Natural killer cell treated with Interleukin-12 subunit alpha and Interleukin-12 subunit beta and Interleukin-15 and Interleukin-18, amount 100 ng/mL, for 72 hours (primary cell): Measurements from ENCODE around the gene CYP17A1. TPM values are rescaled to one million over a fixed set of nuclear protein-coding genes. Genes with fewer than 3 reads are reported as not detected.
A peak's percentile ranks its signal among the peaks of the same experiment; 100 is the strongest.

Source experiments
- ATAC-seq, 2 donors: fragments of 150-1000 bp; cut with Tn5 transposase in 1 of 2; sonication (Bioruptor Pico), chemical (Tn5 transposase) in 1 of 2; 2 replicates each; pipeline ENCODE4 v1.10.0; 2021
- DNase-seq: peaks from one replicate; pipeline ENCODE4 v3.0.0; 2022; ENCODE audit warnings: low spot score
- H3K27ac Mint-ChIP-seq, 2 donors: 1 replicate in 1 of 2; 2 replicates in 1 of 2; pipeline ENCODE4 v1.8.0; 2022; ENCODE audit warnings: mixed read lengths in 2 of 2, mild to moderate bottlenecking in 1 of 2, moderate library complexity in 1 of 2
- H3K27me3 Mint-ChIP-seq, 2 donors: 1 replicate in 1 of 2; 2 replicates in 1 of 2; pipeline ENCODE4 v1.8.0; 2022; ENCODE audit warnings: mixed read lengths in 2 of 2
- H3K36me3 Mint-ChIP-seq: one replicate; pipeline ENCODE4 v1.8.0; 2022; ENCODE audit warnings: mixed read lengths
- H3K4me1 Mint-ChIP-seq, 2 donors: 1 replicate in 1 of 2; 2 replicates in 1 of 2; pipeline ENCODE4 v1.8.0; 2022; ENCODE audit warnings: low read depth in 2 of 2, mixed read lengths in 2 of 2, mild to moderate bottlenecking in 1 of 2
- H3K4me3 Mint-ChIP-seq: one replicate; pipeline ENCODE4 v1.8.0; 2022; ENCODE audit warnings: mixed read lengths
- H3K9me3 Mint-ChIP-seq: 2 replicates; pipeline ENCODE4 v1.8.0; 2022; ENCODE audit warnings: mixed read lengths
- total RNA-seq, 2 donors: library from RNA; stranded (reverse); gene quantifications; one replicate each; pipeline ENCODE4 v1.2.3, GENCODE V29; 2022

Gene CYP17A1
- total RNA-seq, 2 donors from 2014 or later: not detected

DNA sequence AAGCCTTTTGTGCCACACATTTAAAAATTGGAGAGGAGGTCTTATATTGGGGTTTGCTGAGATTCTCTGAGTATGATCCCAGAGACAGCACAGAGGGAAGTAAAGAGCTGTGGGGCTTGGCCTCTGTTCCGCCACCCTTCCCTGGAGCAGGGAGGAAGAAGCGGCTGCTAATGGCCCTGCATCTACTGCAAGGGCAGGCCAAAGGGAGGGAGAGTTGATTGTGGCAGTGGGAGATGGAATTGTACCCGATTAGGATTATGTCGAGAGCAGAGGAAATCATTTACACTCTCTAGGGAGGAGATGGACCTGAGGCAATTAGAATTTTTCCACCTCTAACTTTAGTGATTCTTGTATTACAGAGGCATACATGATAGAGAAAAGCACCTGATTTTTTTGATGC lies 28.8 kb downstream of the CYP17A1 start:
- Mint-ChIP-seq H3K36me3 (peaks cover 5% of the 10 kb centered on the region), H3K27me3 (no peaks in the 10 kb centered on the region), H3K9me3 (no peaks in the 10 kb centered on the region), H3K4me3 (no peak overlapping the region), H3K4me1 (peaks cover 19 to 28% of the 10 kb centered on the region in 2 donors), H3K27ac (peak overlapping the region in 1 of 2 donors; percentile 7)
- no peak for DNase-seq
- ATAC-seq: no peak

DNA sequence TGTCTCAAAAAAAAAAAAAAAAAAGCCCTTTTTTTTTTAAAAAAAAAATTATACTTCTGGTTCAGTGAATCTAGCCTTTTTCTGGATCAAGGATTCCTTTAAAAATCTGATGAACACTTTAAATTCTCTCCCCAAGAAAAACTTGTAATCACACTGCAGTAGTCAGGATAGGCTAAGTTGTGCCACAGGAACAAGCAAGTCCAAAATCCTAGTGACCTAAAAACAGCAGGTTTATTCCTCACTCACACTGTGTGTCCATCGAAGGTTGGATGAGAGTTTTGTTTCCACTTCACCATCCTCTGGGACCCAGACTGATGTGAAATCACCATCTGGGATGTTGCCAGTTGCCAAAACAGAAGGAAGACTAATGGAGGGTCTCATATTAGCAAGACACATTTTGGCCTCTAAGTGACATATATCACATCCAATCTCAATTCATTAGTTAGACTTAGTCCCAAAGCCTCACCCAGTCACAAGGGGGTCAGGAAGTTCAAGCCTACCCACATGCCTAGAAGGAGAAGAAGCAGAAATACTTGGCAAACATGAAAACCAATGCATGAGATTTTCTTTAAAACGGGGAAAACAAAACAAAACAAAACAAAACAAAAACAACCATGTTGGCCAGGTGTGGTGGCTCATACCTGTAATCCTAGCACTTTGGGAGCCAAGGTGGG lies 32.7 kb downstream of the CYP17A1 start:
- no peaks in the 10 kb centered on the region for H3K27me3 Mint-ChIP-seq
- H3K27ac Mint-ChIP-seq: peak overlapping the region; percentile 20 to 65
- H3K4me3 Mint-ChIP-seq: no peak overlapping the region
- no peaks in the 10 kb centered on the region for H3K9me3 Mint-ChIP-seq
- H3K36me3 Mint-ChIP-seq: peaks cover 5% of the 10 kb centered on the region
- ATAC-seq: no peak
- no peak for DNase-seq
- peaks cover 27 to 28% of the 10 kb centered on the region in 2 donors for H3K4me1 Mint-ChIP-seq

DNA sequence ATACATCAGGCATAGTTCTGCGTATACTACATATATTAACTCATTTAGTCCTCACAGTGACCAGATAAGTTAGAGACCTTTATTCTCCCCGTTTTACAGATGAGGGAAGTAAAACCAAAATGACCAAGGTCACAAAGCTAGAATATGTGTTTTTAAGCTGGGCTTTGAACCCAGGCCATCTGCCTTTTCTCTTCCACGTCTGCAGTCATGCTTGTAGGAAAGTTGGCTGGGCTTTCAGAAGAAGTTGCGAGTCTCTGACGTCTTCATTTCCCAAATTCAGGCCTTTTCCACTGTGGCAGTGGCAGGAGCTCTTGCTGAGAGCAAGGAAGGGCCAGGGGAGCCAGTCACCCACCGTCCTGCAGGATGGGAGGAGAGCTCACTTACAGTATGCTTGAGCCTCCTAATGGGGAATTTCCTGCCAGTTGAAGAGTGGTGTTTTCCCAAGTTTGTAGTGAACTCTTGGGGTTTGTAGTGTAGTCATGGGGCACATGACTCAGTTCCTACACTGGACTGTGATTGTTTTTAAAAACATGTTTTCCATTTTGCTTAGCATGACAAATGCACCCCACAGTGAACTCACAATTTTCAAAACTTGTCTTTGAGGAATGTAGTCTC lies 34.2 kb downstream of the CYP17A1 start:
- ATAC-seq: peak; percentile 83 to 91
- no peaks in the 10 kb centered on the region for H3K9me3 Mint-ChIP-seq
- peak overlapping the region; percentile 30 for H3K4me3 Mint-ChIP-seq
- peaks cover 27 to 29% of the 10 kb centered on the region in 2 donors for H3K4me1 Mint-ChIP-seq
- H3K36me3 Mint-ChIP-seq: peaks cover 5% of the 10 kb centered on the region
- peak overlapping the region; percentile 75 to 87 for H3K27ac Mint-ChIP-seq
- no peaks in the 10 kb centered on the region for H3K27me3 Mint-ChIP-seq
- DNase-seq: no peak

DNA sequence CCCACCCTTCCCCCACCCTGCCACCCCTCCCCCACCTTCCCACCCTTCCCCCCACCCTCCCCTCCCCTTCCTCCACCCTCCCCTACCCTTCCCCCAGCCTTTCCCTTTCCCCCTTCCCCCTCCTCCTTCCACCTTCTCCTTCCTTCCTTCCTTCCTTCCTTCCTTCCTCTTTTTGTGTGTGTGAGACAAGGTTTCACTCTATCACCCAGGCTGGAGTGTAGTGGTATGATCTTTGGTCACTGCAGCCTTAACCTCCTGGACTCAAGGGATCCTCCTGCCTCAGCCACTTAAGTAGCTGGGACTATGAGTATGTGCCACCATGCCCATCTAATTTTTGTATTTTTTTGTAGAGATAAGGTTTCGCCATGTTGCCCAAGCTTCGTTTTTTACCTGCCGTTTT lies 35.2 kb downstream of the CYP17A1 start:
- Mint-ChIP-seq H3K4me1 (peaks cover 30 to 35% of the 10 kb centered on the region in 2 donors), H3K27ac (peak overlapping the region; percentile 75 to 87), H3K36me3 (peaks cover 5% of the 10 kb centered on the region), H3K27me3 (no peaks in the 10 kb centered on the region), H3K9me3 (no peaks in the 10 kb centered on the region), H3K4me3 (peak overlapping the region; percentile 50)
- no peak for ATAC-seq
- no peak for DNase-seq

DNA sequence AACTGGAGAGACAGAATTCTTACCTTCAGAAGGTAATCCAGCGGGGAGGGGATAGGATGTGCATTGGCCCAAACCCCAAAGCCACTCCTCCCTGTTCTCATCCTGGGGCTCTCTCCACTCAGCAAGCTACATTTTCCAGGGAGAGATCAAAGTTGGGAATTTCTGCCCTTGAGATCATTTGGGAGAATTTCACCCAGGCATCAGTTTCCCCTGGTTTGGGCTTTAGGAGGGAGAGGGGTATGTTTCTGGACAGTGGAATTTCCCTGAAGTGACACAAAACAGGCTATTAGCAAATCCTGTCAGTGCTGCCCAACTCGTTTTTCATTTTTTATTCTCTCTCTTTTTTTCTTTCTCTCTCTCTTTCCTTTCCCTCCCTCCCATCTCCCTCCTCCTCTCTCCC lies 35.7 kb downstream of the CYP17A1 start:
- Mint-ChIP-seq H3K9me3 (no peaks in the 10 kb centered on the region), H3K36me3 (peaks cover 5% of the 10 kb centered on the region), H3K4me1 (peaks cover 35 to 37% of the 10 kb centered on the region in 2 donors), H3K27me3 (no peaks in the 10 kb centered on the region), H3K27ac (peak overlapping the region; percentile 33 to 87), H3K4me3 (no peak overlapping the region)
- ATAC-seq (no peak), DNase-seq (no peak)

DNA sequence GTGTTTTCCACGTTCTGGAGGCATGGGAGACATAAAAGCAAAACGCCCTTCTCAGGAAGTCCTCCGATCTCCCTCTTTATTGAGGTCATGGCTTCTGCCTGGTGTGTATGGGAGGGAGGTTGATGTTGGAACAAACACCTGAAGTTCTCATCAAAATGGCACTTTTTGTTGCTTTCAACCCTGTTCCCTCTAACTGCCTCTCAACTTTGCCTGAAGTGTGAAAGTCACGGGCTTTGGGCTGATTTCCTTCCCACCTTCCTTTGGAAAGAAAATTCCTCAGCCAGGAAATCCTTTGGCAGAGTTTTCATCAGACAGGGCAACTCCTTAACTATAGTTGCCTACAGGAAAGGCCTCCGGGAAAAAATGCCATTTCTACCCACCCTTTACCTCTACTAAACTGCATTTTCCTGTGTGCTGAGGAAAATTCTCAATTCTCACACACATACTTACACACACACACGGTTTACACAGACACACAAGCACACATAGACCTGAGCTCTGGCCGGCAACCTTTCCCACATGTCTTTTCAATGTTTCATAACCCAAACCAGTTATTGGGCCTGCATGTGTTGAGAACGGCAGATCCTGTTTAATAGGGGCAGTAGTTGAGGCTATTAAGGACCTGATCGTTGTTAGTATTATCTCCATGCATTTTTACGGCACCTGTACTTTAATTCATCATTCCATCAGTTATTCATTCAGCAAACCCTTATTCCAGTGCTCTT lies 36.4 kb downstream of the CYP17A1 start:
- Mint-ChIP-seq H3K4me3 (no peak overlapping the region), H3K9me3 (no peaks in the 10 kb centered on the region), H3K27me3 (no peaks in the 10 kb centered on the region), H3K4me1 (peaks cover 41 to 42% of the 10 kb centered on the region in 2 donors), H3K36me3 (peaks cover 5% of the 10 kb centered on the region), H3K27ac (peak overlapping the region; percentile 33 to 87)
- DNase-seq (no peak), ATAC-seq (no peak)

DNA sequence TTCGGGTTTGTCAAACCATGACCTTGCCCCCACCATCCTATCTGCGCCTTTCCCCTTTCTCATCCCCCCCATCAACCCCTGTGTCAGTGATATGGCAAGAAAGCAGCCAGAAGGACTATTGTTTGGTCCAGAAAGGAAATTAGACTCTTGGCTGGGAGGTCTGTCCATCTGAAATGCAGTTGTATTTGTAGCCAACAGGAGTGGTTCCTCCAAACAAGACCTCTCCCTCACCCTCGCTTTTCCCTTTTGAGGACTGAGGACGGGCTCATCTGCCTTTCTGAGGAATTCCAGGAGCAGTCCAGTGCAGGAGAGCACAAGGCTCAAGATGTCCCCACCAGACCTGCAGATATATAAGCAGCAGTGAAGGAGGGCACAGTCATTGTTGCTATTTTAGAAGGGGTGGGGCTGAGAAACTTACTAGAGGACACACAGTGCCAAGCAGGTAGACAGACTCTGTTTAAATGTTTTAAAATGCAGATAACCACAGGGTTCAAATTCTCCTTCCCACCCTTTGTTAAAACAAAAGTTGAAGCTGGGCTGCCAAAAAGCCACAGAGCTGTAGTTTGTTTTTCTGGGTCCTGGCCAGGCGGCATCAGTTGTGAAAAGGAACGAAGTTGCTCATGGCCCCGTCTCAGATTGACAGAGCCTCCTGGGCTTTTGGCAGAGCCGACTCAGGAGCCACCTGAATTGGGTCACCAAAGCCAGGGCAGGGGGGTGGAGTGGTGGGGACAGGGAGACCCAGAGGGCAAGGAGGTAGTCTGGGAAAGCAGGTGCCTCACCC lies 37.3 kb downstream of the CYP17A1 start:
- no peaks in the 10 kb centered on the region for H3K9me3 Mint-ChIP-seq
- no peaks in the 10 kb centered on the region for H3K27me3 Mint-ChIP-seq
- H3K4me1 Mint-ChIP-seq: peaks cover 48 to 50% of the 10 kb centered on the region in 2 donors
- no peak for DNase-seq
- H3K4me3 Mint-ChIP-seq: no peak overlapping the region
- peaks cover 5% of the 10 kb centered on the region for H3K36me3 Mint-ChIP-seq
- H3K27ac Mint-ChIP-seq: peak overlapping the region in 1 of 2 donors; percentile 29
- no peak for ATAC-seq

DNA sequence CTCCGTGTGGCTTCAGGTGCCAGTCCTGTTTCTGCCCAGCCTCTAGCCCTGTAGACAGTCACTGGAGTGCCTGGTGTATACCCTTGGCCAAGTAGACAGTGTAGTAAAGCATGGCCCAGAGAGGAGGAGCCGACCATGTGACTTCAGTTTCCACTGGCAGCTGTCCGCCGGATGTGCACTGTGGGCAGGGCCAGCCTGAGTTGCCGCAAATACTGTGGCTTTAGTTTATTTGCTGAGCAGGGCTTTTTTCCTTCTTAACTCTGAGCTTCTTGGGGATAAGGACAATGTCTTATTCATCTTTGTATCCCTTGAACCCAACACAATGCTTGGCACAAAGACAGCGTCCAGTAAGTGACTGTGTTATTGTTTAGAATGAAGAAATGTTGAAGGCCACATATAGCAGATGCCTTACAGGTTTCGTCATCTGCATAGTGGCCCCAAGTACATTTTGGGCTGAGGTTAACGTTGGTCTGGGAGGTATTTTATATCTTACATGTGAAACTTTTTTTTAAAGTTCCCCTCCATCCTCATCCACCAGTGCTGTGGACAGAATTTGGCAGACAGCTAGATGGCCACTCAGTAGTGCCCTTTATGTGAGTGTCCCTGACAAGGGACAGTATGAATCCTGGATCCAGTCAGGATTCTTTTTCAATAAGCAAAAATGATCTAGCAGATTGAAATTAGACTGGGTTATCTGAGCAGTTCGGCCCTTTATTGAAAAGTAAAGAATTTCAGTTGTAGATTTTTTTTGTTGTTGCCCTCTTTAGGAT lies 40.6 kb downstream of the CYP17A1 start:
- Mint-ChIP-seq H3K27ac (peak overlapping the region; percentile 63 to 74), H3K4me3 (peak overlapping the region; percentile 66), H3K4me1 (peaks cover 37 to 38% of the 10 kb centered on the region in 2 donors), H3K9me3 (no peaks in the 10 kb centered on the region), H3K27me3 (no peaks in the 10 kb centered on the region), H3K36me3 (no peaks in the 10 kb centered on the region)
- DNase-seq (peak; percentile 76), ATAC-seq (peak; percentile 96 to 98)

DNA sequence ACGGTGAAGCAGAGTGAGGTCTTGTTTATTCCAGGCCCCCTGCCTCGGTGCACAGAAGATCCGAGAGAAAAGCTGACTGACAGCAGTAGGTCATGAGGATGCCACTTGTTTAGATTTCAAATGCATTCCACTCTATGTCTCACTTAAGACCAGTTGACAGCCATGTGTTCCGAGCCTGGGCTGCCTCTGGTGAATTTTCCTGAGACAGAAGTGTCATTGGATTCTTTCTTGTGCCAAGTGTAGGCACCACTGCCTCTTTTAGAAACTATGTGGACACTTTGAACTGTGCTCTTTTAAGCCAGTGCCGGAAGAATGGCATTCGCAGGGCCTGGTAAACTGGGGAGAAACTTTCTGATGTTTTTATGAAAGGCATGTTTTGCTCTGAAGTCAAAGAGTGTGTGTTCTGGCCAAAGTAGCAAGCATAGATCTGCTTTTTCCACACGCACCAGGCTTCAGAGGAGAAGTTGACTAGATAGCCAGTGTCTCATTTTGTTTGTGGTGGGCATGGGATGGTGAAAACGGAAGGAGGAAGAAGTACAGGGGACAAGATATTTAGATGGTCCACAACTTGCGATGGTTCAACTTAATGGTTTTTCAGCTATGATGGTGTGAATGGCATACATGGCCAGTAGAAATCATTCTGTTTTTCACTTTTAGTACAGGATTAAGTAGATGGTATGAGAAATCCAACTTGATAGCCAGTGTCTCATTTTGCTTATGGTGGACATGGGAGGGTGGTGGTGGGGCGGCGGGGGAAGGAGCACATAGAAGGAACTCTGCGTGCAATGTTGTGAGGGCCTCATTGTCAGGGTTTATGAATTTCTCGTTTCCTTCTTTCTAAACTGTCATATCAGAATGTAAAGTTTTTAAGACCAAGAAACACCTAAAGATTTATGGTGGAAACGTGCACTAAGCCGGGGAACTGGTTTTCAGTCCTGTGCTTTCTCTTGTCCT lies 41.5 kb downstream of the CYP17A1 start:
- Mint-ChIP-seq H3K4me1 (peaks cover 33 to 38% of the 10 kb centered on the region in 2 donors), H3K27ac (peak overlapping the region; percentile 63 to 74), H3K36me3 (no peaks in the 10 kb centered on the region), H3K27me3 (no peaks in the 10 kb centered on the region), H3K4me3 (peak overlapping the region; percentile 66), H3K9me3 (no peaks in the 10 kb centered on the region)
- DNase-seq (no peak), ATAC-seq (no peak)

DNA sequence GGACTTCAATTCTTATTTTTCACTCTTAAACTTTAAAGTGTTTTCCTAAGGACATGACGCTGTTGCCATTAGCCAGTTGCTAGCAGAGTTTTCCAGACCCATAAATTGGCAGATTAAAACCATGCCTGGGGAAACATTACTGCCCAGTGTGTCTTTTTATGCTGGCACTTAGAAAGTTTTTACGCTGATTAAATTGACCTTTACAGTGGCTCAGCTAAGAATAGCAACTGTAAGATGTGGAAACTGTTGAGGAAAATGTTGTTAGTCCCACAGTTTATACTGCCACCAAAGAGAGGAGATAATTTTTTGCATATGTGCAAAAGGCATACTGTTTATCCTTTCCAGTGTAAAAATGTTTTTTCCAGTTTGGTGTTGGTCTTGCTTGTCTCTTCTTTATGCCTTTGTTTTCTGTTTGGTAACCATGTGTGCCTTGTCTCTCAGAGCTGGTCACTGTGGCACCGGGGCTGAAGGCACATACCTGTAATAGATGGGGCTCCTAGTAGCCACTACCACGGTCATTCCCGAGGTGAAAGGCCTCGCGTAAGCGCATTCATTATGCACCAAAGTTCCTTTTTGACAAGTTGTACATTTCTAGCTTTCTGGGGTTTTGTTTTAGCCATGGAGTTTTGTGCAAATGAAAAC lies 45.3 kb downstream of the CYP17A1 start:
- ATAC-seq: no peak
- H3K27ac Mint-ChIP-seq: no peak overlapping the region
- no peaks in the 10 kb centered on the region for H3K27me3 Mint-ChIP-seq
- DNase-seq: no peak
- no peaks in the 10 kb centered on the region for H3K9me3 Mint-ChIP-seq
- peaks cover 42 to 45% of the 10 kb centered on the region in 2 donors for H3K4me1 Mint-ChIP-seq
- no peaks in the 10 kb centered on the region for H3K36me3 Mint-ChIP-seq
- no peak overlapping the region for H3K4me3 Mint-ChIP-seq

DNA sequence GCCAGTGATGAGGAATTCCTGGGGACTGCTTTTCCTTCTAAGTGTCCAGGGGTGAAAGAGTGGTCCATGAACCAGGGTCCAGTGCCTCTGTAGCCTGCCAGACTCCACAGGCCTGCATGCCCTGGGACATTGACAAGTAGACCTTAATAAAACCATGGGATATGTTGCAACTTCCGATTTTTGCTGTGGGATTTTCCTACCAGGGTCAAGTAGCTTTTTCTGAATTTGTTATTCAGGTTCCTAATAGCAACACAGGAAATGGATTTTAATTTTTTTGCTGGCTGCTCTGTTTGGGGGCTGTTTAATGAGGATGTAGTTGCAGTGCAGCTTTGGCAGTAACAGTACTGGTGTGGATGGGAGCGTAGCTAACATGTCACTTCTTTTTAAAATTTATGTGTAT lies 51.4 kb downstream of the CYP17A1 start:
- H3K9me3 Mint-ChIP-seq: no peaks in the 10 kb centered on the region
- no peaks in the 10 kb centered on the region for H3K27me3 Mint-ChIP-seq
- ATAC-seq (peak in 1 of 2 donors; percentile 43), DNase-seq (no peak)
- H3K36me3 Mint-ChIP-seq: no peaks in the 10 kb centered on the region
- peak overlapping the region in 1 of 2 donors; percentile 76 for H3K27ac Mint-ChIP-seq
- H3K4me3 Mint-ChIP-seq: no peak overlapping the region
- peaks cover 53% of the 10 kb centered on the region in 2 donors for H3K4me1 Mint-ChIP-seq

DNA sequence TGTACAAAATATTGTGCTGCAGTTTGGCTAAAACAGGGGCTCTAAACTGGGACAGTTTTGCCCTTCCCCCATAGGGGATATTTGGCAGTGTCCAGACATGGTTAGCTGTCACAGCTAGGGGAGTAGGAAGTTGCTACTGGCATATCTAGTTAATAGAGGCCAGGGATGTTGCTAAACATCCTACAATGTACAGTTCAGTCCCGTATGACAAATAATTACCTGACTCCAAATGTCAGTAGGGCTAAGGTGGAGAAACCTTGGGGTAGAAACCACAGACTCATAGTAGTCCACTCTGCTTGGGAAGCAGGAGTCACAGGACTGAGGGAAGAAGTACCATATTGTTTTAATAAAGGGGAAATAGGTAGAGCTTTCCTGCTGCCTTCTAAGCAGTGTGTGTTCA lies 53.6 kb downstream of the CYP17A1 start:
- H3K27ac Mint-ChIP-seq: peak overlapping the region in 1 of 2 donors; percentile 35
- peaks cover 57 to 58% of the 10 kb centered on the region in 2 donors for H3K4me1 Mint-ChIP-seq
- ATAC-seq: no peak
- H3K4me3 Mint-ChIP-seq: no peak overlapping the region
- H3K9me3 Mint-ChIP-seq: no peaks in the 10 kb centered on the region
- no peak for DNase-seq
- H3K27me3 Mint-ChIP-seq: no peaks in the 10 kb centered on the region
- no peaks in the 10 kb centered on the region for H3K36me3 Mint-ChIP-seq
